Heart left ventricle (tissue), 16 donors: Measurements from ENCODE around the gene EPB41L4B. TPM values are rescaled to one million over a fixed set of nuclear protein-coding genes. Genes with fewer than 3 reads are reported as not detected.
A peak's percentile ranks its signal among the peaks of the same experiment; 100 is the strongest.

Experiments
- ATAC-seq, 4 donors: fragments of 200-7000 bp; cut with Tn5 transposase; one replicate each; pipeline ENCODE4 v1.9.1; 2020 to 2022; ENCODE audit warnings: moderate library complexity in 4 of 4, mild to moderate bottlenecking in 3 of 4, moderate number of reproducible peaks in 1 of 4
- DNase-seq, 5 donors: peaks; one replicate each; pipeline ENCODE4 v3.0.0-alpha.2; 2020
- H3K27ac ChIP-seq, 12 donors: fragments of 200-600 bp; sonication (generic) in 4 of 12; one replicate each; pipeline versions ENCODE4 v1.5.0 to v1.8.0; 2016 to 2022; ENCODE audit warnings: mild to moderate bottlenecking in 2 of 12
- H3K27me3 ChIP-seq, 9 donors: fragments of 200-600 bp; sonication (generic) in 2 of 9; one replicate each; pipeline versions ENCODE4 v1.5.1 to v1.8.0; 2016 to 2022; ENCODE audit warnings: mild to moderate bottlenecking in 3 of 9
- H3K36me3 ChIP-seq, 9 donors: fragments of 200-600 bp; sonication (generic) in 2 of 9; one replicate each; pipeline versions ENCODE4 v1.5.0 to v1.8.0; 2018 to 2022; ENCODE audit warnings: mild to moderate bottlenecking in 2 of 9
- H3K4me1 ChIP-seq, 12 donors: fragments of 200-600 bp; sonication (generic) in 4 of 12; one replicate each; pipeline versions ENCODE4 v1.5.0 to v1.8.0; 2016 to 2022; ENCODE audit warnings: mild to moderate bottlenecking in 3 of 12
- H3K4me3 ChIP-seq, 12 donors: fragments of 200-600 bp; sonication (generic) in 4 of 12; one replicate each; pipeline versions ENCODE4 v1.5.0 to v1.8.0; 2017 to 2022; ENCODE audit warnings: mild to moderate bottlenecking in 9 of 12, moderate library complexity in 4 of 12
- H3K9me3 ChIP-seq, 12 donors: fragments of 200-600 bp; sonication (generic) in 4 of 12; one replicate each; pipeline versions ENCODE4 v1.5.0 to v1.8.0; 2016 to 2022; ENCODE audit warnings: mild to moderate bottlenecking in 1 of 12
- CTCF ChIP-seq, 12 donors: fragments of 200-600 bp; sonication (generic) in 4 of 12; IDR thresholded peaks; one replicate each; pipeline versions ENCODE4 v1.5.0 to v1.8.0; 2018 to 2022; ENCODE audit warnings: antibody characterized with exemption in 12 of 12, mild to moderate bottlenecking in 5 of 12
- POLR2A ChIP-seq, 2 donors: fragments of 450-650 bp; IDR thresholded peaks; one replicate each; pipeline ENCODE4 v1.6.1; 2017; ENCODE audit warnings: antibody characterized with exemption in 2 of 2, mild to moderate bottlenecking in 2 of 2, moderate library complexity in 2 of 2
- WGBS, 4 donors: extraction: QIAGEN DNeasy Blood & Tissue Kit in 2 of 4; methylation state at CpG; one replicate each; pipeline versions ENCODE4 v1.1.5 to v1.1.7; 2013 to 2018; 5-methylcytosine and 5-hydroxymethylcytosine counted together
- intact Hi-C, 10 donors: fragments of 100-400 bp; cut with DNase I; formaldehyde crosslinking; loops; one replicate each; pipeline versions ENCODE4 v1.11.1 to v1.14.2; 2022
- polyA plus RNA-seq, 2 donors: library from polyadenylated mRNA; stranded (reverse); fragments of 200-250 nt; gene quantifications; one replicate each; pipeline ENCODE4 v1.2.3, GENCODE V29; 2013
- total RNA-seq, 9 donors: library from RNA; depleted of rRNA in 2 of 9; stranded (reverse); fragments of >200 nt in 2 of 9; fragmentation: NEBNext Ultra II Directional in 3 of 9; extraction: Animal tissue kit (Norgen Biotek cat#: 25700) in 3 of 9; gene quantifications; one replicate each; pipeline versions ENCODE4 v1.1.0 to v1.2.4, GENCODE V29; 2016 to 2023
- donor health status: ischemic (EF 13 %, LVEDD 7.1; RV severe dilation, severe dysfunction).
- donor health status: healthy with polysubstance abuse.
- donor health status: DM: no; HTN: yes; CAD: no.
- donor health status: DM: no; HTN: no; CAD: no.
- donor health status: ischemic (EF 25% LVEDD 6.9; RV normal size, moderate dysfunction).
- donor health status: ischemic (EF 25% LVEDD 5.7; RV mildly dilated, moderate dysfunction).
- donor health status: healthy.
- donor health status: DM: yes; HTN: yes; CAD: no.
- donor health status: ischemic (EF 35%, LVEDD 5.7; RV mildly dilated, moderate dysfunction).
- donor health status: nonischemic (EF 11% LVEDD 7.7; RV severe dilation, severe dysfunction).
- donor health status: DM: yes; HTN: yes; CAD: no.
- donor health status: PGD.
- donor health status: ischemic (EF 29% LVEDD 5.4; RV normal size, mild dysfunction).
- donor health status: nonischemic (EF 23%, LVEDD 6.1; RV moderate dilation, normal function).

The EPB41L4B gene
- total and polyA plus RNA-seq, 11 donors = 0.71 to 16.5 (median 8.9) TPM

GRCh38 chr9:109281518-109281917 is 39.3 kb downstream of the EPB41L4B start:
- no peaks in the 10 kb centered on the region for H3K9me3 ChIP-seq
- no peak for ATAC-seq
- peaks cover 0 to 10% (median 0%) of the 10 kb centered on the region in 12 donors for H3K4me1 ChIP-seq
- no peak for DNase-seq
- 88 to 96% (median 95%) methylated on average over 8 of the region's 8 CpGs for WGBS, 4 donors
- intact Hi-C loops = no loop called here
- H3K4me3 ChIP-seq = no peak overlapping the region
- no peaks in the 10 kb centered on the region for H3K27me3 ChIP-seq
- H3K36me3 ChIP-seq = no peaks in the 10 kb centered on the region
- no peak overlapping the region for H3K27ac ChIP-seq
- no peak for TF ChIP-seq POLR2A (IDR thresholded peaks at IDR 0.05)
- TF ChIP-seq CTCF (IDR thresholded peaks at IDR 0.05) = no peak

DNA sequence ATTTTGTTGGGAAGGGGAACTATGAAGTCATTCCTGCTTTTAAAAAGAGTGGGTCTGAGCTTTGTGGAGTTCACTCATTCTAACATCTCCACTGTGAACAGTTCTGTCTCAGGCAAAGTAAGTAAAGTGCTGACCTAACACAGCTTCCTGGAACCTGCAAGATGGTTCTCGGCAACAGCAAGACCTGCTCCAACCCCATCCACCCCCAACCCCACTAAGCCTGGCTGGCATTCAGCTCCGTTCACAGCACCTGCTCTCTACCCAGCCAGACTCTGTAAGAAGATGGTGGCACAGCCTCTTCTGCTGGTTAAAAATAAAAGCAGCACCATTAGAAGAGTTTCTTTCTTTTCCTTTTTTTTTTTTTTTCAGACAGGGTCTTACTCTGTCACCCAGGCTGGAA is 42.0 kb downstream of the EPB41L4B start:
- 57 to 81% (median 72%) methylated on average over 2 of the region's 2 CpGs for WGBS, 4 donors
- no peak for ATAC-seq
- no peak overlapping the region for H3K4me3 ChIP-seq
- TF ChIP-seq CTCF (IDR thresholded peaks at IDR 0.05) = no peak
- TF ChIP-seq POLR2A (IDR thresholded peaks at IDR 0.05) = no peak
- H3K4me1 ChIP-seq = peaks cover 0 to 23% (median 7%) of the 10 kb centered on the region in 12 donors
- H3K36me3 ChIP-seq = no peaks in the 10 kb centered on the region
- no peaks in the 10 kb centered on the region for H3K27me3 ChIP-seq
- no peaks in the 10 kb centered on the region for H3K9me3 ChIP-seq
- DNase-seq = no peak
- no peak overlapping the region for H3K27ac ChIP-seq
- intact Hi-C loops = no loop called here

DNA sequence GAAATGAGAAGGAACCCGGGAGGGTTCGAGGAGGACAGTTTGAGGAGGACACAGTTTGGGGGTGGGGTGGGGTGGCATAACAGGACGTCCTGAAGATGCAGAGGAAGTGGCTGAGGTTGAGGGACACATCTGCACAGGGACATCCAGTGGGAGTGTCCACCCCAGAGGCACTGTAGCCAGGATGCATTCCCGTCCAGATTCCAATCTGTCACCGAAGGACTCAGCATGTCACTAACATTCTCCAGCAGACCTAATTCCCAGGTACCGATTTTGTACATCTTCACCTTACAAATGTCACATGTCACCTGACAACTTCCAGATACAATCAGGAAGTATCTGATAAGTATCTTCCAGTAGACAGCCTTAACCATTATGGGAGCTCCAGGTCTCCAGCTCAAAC is 42.6 kb downstream of the EPB41L4B start:
- intact Hi-C loops = no loop called here
- Histone ChIP-seq H3K4me1 (peaks cover 0 to 29% (median 7%) of the 10 kb centered on the region in 12 donors), H3K36me3 (no peaks in the 10 kb centered on the region), H3K27me3 (no peaks in the 10 kb centered on the region), H3K27ac (no peak overlapping the region), H3K4me3 (no peak overlapping the region), H3K9me3 (no peaks in the 10 kb centered on the region)
- TF ChIP-seq POLR2A (IDR thresholded peaks at IDR 0.05) = no peak
- no peak for TF ChIP-seq CTCF (IDR thresholded peaks at IDR 0.05)
- no peak for ATAC-seq
- 69 to 75% (median 72%) methylated on average over 6 of the region's 6 CpGs for WGBS, 4 donors
- DNase-seq = no peak

- Histone ChIP-seq H3K36me3 (no peaks in the 10 kb centered on the region), H3K27me3 (no peaks in the 10 kb centered on the region), H3K4me1 (peaks cover 0 to 29% (median 7%) of the 10 kb centered on the region in 12 donors), H3K9me3 (no peaks in the 10 kb centered on the region), H3K27ac (peak overlapping the region in 5 of 12 donors; percentile 5 to 36 (median 29)), H3K4me3 (no peak overlapping the region)
- ATAC-seq (peak in 3 of 4 donors; percentile 44 to 63 (median 58)), DNase-seq (peak in 1 of 5 donors; percentile 64)
- WGBS, 4 donors = 49 to 70% (median 60%) methylated on average over 9 of the region's 9 CpGs
- intact Hi-C loops = no loop called here
- TF ChIP-seq POLR2A (IDR thresholded peaks at IDR 0.05) = no peak
- no peak for TF ChIP-seq CTCF (IDR thresholded peaks at IDR 0.05)
These were observed 43.4 kb downstream of the EPB41L4B start for GRCh38 chr9:109277451-109277850.
